ENCODE measurements around the gene NME8. TPM values are rescaled to one million over a fixed set of nuclear protein-coding genes. Genes with fewer than 3 reads are reported as not detected.

NME8 gene
- total RNA-seq, 1 experiment from 2014 or later, result not detected

GRCh38 chr7:37882086-37882485, 33.7 kb downstream of the NME8 start:
- no peak overlapping the region for H3K4me3 ChIP-seq (ENCODE audit: low read length)
- no TSS peak for BruUV-seq (replicated peaks)
- no peak overlapping the region for H3K9ac ChIP-seq (ENCODE audit: low read length)
- intact Hi-C loops (cut with micrococcal nuclease), result no loop called here
- no peaks in the 10 kb centered on the region for H3K36me3 ChIP-seq (ENCODE audit: low read depth, low read length)
- H3K27me3 ChIP-seq (ENCODE audit: low read length), result peaks cover 42% of the 10 kb centered on the region; the same call in 1 of the 2 replicates
- no peaks in the 10 kb centered on the region for H3F3A ChIP-seq (ENCODE audit: low read length, unreplicated experiment)
- no peak for DNase-seq
- H3K9me3 ChIP-seq (ENCODE audit: low read length), result no peaks in the 10 kb centered on the region
- no peaks in the 10 kb centered on the region for H4K20me1 ChIP-seq (ENCODE audit: low read length)
- H3K79me2 ChIP-seq (ENCODE audit: low read length), result no peaks in the 10 kb centered on the region
- no peak overlapping the region for H2AFZ ChIP-seq (ENCODE audit: low read length)
- POLR2A ChIA-PET (ENCODE audit: unreplicated experiment), result no interaction called here
- H3K27ac ChIP-seq (ENCODE audit: low read length), result no peak overlapping the region
- no peak overlapping the region for H3K4me2 ChIP-seq (ENCODE audit: low read length)
- CTCF ChIA-PET, result no interaction called here
- TF ChIP-seq EZH2phosphoT487 (IDR thresholded peaks at IDR 0.05; ENCODE audit: borderline replicate concordance, low read length), result no peak
- TF ChIP-seq EZH2 (IDR thresholded peaks at IDR 0.05; ENCODE audit: low read length, unreplicated experiment), result no peak
- no peak for TF ChIP-seq CTCF (conservative IDR thresholded peaks at IDR 0.05; ENCODE audit: low read depth, low read length)
- H3K9me2 ChIP-seq (replicated peaks; ENCODE audit: low read length), result no peaks in the 10 kb centered on the region
- no peak for ATAC-seq
- H3K4me1 ChIP-seq (ENCODE audit: insufficient read depth, low read length), result no peaks in the 10 kb centered on the region

- CTCF ChIA-PET, result no interaction called here
- Histone ChIP-seq H3K4me2 (ENCODE audit: low read length) (no peak overlapping the region), H3K9ac (ENCODE audit: low read length) (no peak overlapping the region), H3K79me2 (ENCODE audit: low read length) (no peaks in the 10 kb centered on the region), H3K36me3 (ENCODE audit: low read depth, low read length) (no peaks in the 10 kb centered on the region), H3K27ac (ENCODE audit: low read length) (no peak overlapping the region), H3K9me3 (ENCODE audit: low read length) (no peaks in the 10 kb centered on the region), H3F3A (ENCODE audit: low read length, unreplicated experiment) (no peaks in the 10 kb centered on the region), H3K9me2 (replicated peaks; ENCODE audit: low read length) (no peaks in the 10 kb centered on the region), H3K27me3 (ENCODE audit: low read length) (no peaks in the 10 kb centered on the region), H3K4me1 (ENCODE audit: insufficient read depth, low read length) (no peaks in the 10 kb centered on the region), H4K20me1 (ENCODE audit: low read length) (no peaks in the 10 kb centered on the region), H2AFZ (ENCODE audit: low read length) (no peak overlapping the region), H3K4me3 (ENCODE audit: low read length) (no peak overlapping the region)
- ATAC-seq, result no peak
- peak; percentile 8 for DNase-seq
- TF ChIP-seq CTCF (conservative IDR thresholded peaks at IDR 0.05; ENCODE audit: low read depth, low read length), result no peak
- TF ChIP-seq EZH2phosphoT487 (IDR thresholded peaks at IDR 0.05; ENCODE audit: borderline replicate concordance, low read length), result no peak
- POLR2A ChIA-PET (ENCODE audit: unreplicated experiment), result no interaction called here
- BruUV-seq (replicated peaks), result no TSS peak
- intact Hi-C loops (cut with micrococcal nuclease), result no loop called here
Measured at GRCh38 chr7:37893359-37893758, 45.0 kb downstream of the NME8 start.

GRCh38 chr7:37894671-37895070, 46.3 kb downstream of the NME8 start:
- TF ChIP-seq EZH2phosphoT487 (IDR thresholded peaks at IDR 0.05; ENCODE audit: borderline replicate concordance, low read length), result no peak
- no peak for TF ChIP-seq EZH2 (IDR thresholded peaks at IDR 0.05; ENCODE audit: low read length, unreplicated experiment)
- TF ChIP-seq CTCF (conservative IDR thresholded peaks at IDR 0.05; ENCODE audit: low read depth, low read length), result no peak
- Histone ChIP-seq H3K4me1 (ENCODE audit: insufficient read depth, low read length) (0 out of 2 replicates have a peak, but pooled peaks cover 2% of the 10 kb centered on the region), H3K79me2 (ENCODE audit: low read length) (no peaks in the 10 kb centered on the region), H3F3A (ENCODE audit: low read length, unreplicated experiment) (no peaks in the 10 kb centered on the region), H3K36me3 (ENCODE audit: low read depth, low read length) (no peaks in the 10 kb centered on the region), H4K20me1 (ENCODE audit: low read length) (no peaks in the 10 kb centered on the region), H2AFZ (ENCODE audit: low read length) (no peak overlapping the region), H3K9me3 (ENCODE audit: low read length) (no peaks in the 10 kb centered on the region), H3K27me3 (ENCODE audit: low read length) (no peaks in the 10 kb centered on the region), H3K4me3 (ENCODE audit: low read length) (no peak overlapping the region), H3K27ac (ENCODE audit: low read length) (no peak overlapping the region), H3K9me2 (replicated peaks; ENCODE audit: low read length) (no peaks in the 10 kb centered on the region), H3K4me2 (ENCODE audit: low read length) (no peak overlapping the region), H3K9ac (ENCODE audit: low read length) (no peak overlapping the region)
- no peak for DNase-seq
- ChIA-PET POLR2A (ENCODE audit: unreplicated experiment) (no interaction called here), CTCF (no interaction called here)
- ATAC-seq, result no peak
- intact Hi-C loops (cut with micrococcal nuclease), result no loop called here
- BruUV-seq (replicated peaks), result no TSS peak
